MM.1S (cell line): ENCODE results near the gene NAMPT.

Source experiments
- CTCF ChIP-seq: fragments of 300-600 bp; sonication (generic); IDR thresholded peaks from 2 replicates; pipeline ENCODE4 v1.5.1; 2016; ENCODE audit warnings: antibody characterized with exemption, low read length, mixed read lengths
- EZH2phosphoT487 ChIP-seq: fragments of 300-600 bp; sonication (generic); IDR thresholded peaks from 2 replicates; pipeline ENCODE4 v1.6.1; 2018; ENCODE audit warnings: antibody characterized with exemption, low read length

- no peak for TF ChIP-seq CTCF
- TF ChIP-seq EZH2phosphoT487: no peak
Observed at GRCh38 chr7:106309362-106309761, 24.6 kb upstream of the NAMPT start.
